GM10248 (cell line): ENCODE data around the gene SPPL2C.

Experiments
- CTCF ChIA-PET: fragments of 300-600 bp; sonication (Branson Sonifier 250); formaldehyde crosslinking; extraction: SDS; loops from one replicate; lab custom pipeline; 2021; ENCODE audit warnings: antibody characterized with exemption; lab: Yijun Ruan, JAX
- POLR2A ChIA-PET: fragments of 350-650 bp; sonication (Branson Sonifier 250); formaldehyde crosslinking; extraction: SDS; loops from one replicate; lab custom pipeline; 2020; ENCODE audit warnings: antibody characterized with exemption; lab: Yijun Ruan, JAX
- DNase-seq: peaks from one replicate; pipeline ENCODE4 v3.0.0; 2012; ENCODE audit errors: extremely low spot score
- TF ChIP-seq, protein P1 (sequence below): IDR thresholded peaks from 2 replicates; pipeline ENCODE4 v1.5.1; 2012; ENCODE audit warnings: mild to moderate bottlenecking, low read depth; ENCODE audit errors: extremely low read depth, missing control alignments, control extremely low read depth

The SPPL2C gene

DNA sequence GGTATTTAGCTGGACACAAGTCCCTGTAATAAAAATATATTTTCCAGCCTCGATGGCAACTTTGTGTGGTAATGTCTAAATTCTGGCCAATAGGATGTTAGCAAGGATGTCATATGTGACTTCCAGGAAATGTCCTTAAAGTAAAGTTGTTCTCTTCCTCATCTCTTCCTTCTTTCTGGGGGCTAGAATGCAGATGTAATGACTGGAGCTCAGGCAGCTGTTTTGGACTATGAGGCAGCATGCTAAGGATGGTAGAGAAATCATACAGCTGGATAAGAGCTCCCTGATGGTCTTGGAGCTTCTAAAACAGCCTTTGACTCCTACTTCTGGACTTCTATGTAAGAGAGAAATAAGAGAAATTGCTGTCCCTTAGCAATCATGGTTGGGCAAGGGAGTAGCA is 32.8 kb downstream of the SPPL2C start:
- DNase-seq = no peak
- ChIA-PET CTCF (interaction anchor here (1.0 to 1.4 kb wide), 2 partner anchors 10 to 16 kb away, joined by 3 to 4 read pairs; no protein-coding TSS in a partner anchor), POLR2A (no interaction called here)
- TF ChIP-seq, protein P1, sequence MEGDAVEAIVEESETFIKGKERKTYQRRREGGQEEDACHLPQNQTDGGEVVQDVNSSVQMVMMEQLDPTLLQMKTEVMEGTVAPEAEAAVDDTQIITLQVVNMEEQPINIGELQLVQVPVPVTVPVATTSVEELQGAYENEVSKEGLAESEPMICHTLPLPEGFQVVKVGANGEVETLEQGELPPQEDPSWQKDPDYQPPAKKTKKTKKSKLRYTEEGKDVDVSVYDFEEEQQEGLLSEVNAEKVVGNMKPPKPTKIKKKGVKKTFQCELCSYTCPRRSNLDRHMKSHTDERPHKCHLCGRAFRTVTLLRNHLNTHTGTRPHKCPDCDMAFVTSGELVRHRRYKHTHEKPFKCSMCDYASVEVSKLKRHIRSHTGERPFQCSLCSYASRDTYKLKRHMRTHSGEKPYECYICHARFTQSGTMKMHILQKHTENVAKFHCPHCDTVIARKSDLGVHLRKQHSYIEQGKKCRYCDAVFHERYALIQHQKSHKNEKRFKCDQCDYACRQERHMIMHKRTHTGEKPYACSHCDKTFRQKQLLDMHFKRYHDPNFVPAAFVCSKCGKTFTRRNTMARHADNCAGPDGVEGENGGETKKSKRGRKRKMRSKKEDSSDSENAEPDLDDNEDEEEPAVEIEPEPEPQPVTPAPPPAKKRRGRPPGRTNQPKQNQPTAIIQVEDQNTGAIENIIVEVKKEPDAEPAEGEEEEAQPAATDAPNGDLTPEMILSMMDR = no peak

- TF ChIP-seq, protein P1 = no peak
- DNase-seq = no peak
- POLR2A ChIA-PET = no interaction called here
- CTCF ChIA-PET = no interaction called here
Measured at GRCh38 chr17:45883063-45883462, 38.4 kb downstream of the SPPL2C start.

- ChIA-PET CTCF (no interaction called here), POLR2A (no interaction called here)
- no peak for DNase-seq
- TF ChIP-seq, protein P1 = no peak
Measured at GRCh38 chr17:45886852-45887251, 42.2 kb downstream of the SPPL2C start.

GRCh38 chr17:45888392-45888791 is 43.7 kb downstream of the SPPL2C start:
- TF ChIP-seq, protein P1 = no peak
- DNase-seq = no peak
- ChIA-PET POLR2A (no interaction called here), CTCF (no interaction called here)

- CTCF ChIA-PET = interaction anchor here (1.2 kb wide), 1 partner anchor 38 kb away, joined by 3 read pairs; no protein-coding TSS in a partner anchor
- TF ChIP-seq, protein P1 = no peak
- no peak for DNase-seq
- POLR2A ChIA-PET = no interaction called here
Measured at GRCh38 chr17:45889579-45889978, 44.9 kb downstream of the SPPL2C start.

DNA sequence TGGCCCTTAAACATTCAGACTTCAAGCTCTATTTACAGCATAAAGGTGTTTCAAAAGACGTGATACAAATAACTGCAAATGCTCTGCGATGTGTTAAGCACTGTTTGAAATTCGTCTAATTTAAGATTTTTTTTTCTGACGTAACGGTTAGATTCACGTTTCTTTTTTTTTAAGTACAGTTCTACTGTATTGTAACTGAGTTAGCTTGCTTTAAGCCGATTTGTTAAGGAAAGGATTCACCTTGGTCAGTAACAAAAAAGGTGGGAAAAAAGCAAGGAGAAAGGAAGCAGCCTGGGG is 49.0 kb downstream of the SPPL2C start:
- ChIA-PET CTCF (interaction anchor here (0.8 to 1.3 kb wide), 5 partner anchors 14 to 30 kb away, joined by 3 to 5 read pairs (median 3); no protein-coding TSS in a partner anchor), POLR2A (no interaction called here)
- no peak for DNase-seq
- TF ChIP-seq, protein P1 = no peak
